SKM-1 (cell line): ENCODE results near the gene THUMPD1.
"Not testable (repeated sequence)": the region's sequence is repeated elsewhere in the genome, so short reads cannot be mapped to it uniquely, and the experiment has no call there.

Experiments used
- DNase-seq: peaks from one replicate; lab custom pipeline; 2025; ENCODE audit not compliant: unreplicated experiment; lab: John Stamatoyannopoulos, UW

The THUMPD1 gene, protein sequence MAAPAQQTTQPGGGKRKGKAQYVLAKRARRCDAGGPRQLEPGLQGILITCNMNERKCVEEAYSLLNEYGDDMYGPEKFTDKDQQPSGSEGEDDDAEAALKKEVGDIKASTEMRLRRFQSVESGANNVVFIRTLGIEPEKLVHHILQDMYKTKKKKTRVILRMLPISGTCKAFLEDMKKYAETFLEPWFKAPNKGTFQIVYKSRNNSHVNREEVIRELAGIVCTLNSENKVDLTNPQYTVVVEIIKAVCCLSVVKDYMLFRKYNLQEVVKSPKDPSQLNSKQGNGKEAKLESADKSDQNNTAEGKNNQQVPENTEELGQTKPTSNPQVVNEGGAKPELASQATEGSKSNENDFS

DNA sequence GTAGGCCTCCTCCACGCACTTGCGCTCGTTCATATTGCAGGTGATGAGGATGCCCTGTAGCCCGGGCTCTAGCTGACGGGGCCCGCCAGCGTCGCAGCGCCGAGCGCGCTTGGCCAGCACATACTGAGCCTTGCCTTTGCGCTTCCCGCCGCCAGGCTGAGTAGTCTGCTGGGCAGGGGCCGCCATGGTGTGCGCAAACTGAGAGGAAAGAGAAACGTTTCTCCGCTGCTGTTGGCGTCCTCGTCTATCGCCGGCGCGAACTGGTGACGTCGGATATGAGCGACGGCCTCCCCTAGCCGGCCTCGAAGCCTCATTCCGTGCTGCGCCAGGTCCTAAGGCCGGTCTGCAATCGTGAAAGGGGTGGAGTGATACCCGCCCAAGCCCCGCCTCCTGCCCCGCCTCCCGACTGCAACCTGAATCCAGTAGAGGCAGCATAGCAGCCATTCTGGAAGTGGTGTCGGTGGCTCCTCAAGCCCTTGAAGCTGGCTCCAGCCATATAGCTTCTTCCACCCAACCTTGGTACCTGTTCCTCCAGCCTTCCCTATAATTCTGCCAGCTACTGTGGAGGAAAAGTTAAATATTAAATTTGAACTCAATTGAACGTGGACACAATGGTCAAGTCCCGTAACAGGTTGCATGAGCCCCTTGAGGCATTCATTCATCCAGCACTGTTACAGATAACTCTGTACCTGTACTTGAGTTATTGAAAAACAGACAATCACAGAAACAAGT lies at the start of gene THUMPD1:
Gene THUMPD1 (minus strand): TSS at position 265 of the 732 bp plus-strand sequence. CDS start 79 bp downstream, at position 186.
- peak; percentile 80 for DNase-seq

DNA sequence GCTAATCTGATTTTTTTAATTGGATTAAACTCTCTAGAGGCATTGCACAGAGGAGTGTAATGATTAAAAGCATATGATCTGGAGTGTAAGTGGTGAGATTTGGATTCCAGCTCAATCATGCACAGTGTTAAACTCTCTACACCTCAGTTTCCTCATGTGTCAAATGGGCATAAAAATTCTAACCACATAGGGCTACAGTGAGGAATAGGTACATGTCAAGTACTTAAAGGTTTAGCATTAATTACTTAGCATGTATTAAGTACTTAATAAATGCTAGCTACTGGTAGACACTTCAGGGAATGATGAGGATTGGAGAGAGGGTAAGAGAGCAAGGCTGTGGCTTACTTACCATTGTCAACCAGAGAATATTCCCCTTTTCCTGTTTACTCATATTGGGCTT lies 47.5 kb upstream of the THUMPD1 start:
- DNase-seq: no peak

DNA sequence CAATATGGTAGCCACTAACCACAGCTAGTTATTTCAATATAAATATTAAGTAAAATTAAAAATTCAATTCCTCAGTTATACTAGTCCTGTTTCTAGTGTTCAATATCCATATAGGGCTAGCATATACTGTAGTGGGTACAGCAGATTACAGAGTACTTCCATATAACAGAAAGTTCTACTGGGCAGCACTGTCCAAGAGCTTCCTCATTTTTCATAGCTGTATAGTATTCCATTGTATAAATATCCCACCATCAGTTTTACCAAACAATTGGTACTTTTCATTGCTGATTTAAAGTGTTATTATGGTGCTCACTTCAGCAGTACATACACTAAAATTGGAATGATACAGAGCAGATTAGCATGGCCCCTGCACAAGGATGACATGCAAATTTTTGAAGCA lies 42.6 kb upstream of the THUMPD1 start:
- no peak for DNase-seq

DNA sequence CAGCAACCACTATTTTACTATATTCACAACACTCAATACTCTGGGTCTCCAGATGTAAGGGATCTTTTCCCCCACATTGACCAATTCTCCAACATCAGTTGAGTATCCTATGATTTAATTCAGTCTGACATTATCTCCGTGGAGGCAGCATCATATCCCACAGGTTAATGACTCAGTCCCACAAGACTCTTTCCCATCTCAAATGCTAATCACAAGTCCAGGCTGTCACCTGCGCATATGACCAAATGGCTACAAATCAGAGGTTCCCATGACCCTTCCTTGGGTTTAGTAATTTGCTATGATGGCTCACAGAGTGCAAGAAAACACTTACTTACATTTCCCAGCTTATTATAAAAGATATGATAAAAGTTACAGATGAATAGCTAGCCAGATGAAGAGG lies 40.9 kb upstream of the THUMPD1 start:
- DNase-seq: no peak

DNA sequence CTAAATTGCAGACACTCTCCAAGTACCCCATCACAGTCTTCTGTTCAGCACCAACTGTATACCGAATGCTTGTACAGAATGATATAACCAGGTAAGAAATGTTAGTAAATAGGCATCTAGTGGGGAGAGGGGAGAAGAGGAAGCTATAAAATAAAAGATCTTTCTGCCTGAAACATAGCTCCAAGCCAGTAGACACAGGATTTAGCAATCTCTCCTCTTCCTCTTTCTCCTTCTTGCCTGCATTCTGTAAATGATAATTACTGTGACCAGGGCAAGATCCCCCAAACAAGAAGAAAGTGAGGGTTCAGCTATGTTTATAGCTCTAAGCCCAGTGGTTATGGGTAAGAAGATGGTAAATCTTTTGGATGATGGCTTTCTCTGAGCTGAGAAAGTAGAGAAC lies 40.1 kb upstream of the THUMPD1 start:
- peak; percentile 71 for DNase-seq

DNA sequence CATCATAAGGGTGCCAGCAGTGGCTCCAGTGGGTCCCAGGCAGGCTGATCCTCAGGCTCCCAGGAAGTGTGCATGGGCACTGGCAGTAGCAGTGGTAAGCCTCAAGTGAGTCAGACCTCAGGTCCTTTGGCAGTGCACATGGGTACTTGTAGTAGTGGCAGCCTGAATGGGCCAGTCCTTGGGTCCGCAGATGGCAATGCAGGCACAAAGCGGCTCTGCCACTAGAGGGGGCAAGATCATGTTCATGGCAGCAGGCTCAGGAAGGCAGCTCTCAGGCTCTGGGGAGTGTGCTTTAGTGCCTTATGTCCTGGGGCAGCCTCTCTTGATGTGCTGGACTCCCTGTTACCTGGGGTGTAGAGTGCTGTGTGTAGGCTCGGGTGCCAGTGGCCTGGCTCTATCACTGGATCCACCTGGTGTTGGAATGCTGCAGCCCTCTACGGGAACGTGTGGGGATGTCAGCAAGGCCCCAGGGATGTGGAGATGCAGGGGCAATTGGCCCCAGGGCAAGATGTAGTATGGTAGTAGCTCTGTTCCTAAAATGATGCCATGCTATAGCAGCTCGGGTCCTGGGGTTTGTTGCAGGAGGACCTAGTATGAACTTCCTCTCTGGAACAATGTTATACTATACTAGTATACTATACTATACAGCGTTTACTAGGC lies 33.2 kb upstream of the THUMPD1 start:
- DNase-seq: peak; percentile 18

DNA sequence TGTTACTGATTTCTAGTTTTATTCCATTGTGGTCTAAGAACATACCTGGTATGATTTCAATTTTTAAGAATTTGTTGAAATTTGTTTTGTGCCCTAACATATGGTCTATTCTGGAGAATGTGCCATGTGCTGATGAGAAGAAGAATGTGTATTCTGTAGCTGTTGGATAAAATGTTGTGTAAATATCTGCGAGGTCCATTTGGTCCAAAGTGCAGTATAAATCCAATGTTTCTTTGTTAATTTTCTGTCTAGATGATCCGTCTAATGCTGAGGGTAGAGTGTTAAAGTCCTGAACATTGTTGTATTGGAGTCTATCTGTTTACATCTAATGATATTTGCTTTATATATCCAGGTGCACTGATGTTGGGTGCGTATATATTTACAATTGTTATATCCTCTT lies 32.1 kb upstream of the THUMPD1 start:
- no peak for DNase-seq

DNA sequence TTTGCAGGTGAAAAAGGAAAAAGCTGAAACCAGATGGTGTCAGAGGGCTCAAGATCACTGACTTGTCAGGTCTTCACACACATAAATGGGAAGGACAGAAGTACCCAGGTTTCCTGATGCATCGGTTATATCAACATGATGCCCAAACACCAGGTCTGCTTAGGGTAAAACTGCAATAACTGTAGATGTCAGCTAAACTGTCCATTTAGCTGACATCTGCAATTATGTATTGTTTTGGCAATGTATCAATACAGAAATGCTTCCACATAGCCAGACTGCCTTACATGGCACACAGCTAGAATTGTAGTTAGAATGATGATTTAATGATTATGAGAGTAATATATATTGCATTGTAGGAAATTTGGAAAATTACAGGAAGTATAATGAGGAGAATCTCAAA lies 27.2 kb upstream of the THUMPD1 start:
- no peak for DNase-seq

DNA sequence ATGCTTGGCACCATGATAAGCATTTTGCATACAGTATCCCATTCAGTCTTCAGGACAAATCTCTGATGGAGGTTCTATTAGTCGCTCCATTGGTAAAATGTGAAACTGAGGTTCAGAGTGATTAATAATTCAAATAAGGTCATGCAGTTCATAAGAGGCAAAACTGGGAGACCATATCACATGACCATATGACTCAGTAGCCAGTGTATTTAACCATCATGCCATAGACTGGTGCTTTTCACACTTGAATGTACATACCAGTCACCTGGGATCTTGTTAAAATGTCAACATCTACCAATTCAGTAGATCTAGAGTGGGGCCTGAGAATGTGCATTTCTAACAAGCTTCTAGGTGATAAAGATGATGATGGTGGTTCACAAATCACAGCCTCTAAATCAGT lies 26.5 kb upstream of the THUMPD1 start:
- DNase-seq: no peak

DNA sequence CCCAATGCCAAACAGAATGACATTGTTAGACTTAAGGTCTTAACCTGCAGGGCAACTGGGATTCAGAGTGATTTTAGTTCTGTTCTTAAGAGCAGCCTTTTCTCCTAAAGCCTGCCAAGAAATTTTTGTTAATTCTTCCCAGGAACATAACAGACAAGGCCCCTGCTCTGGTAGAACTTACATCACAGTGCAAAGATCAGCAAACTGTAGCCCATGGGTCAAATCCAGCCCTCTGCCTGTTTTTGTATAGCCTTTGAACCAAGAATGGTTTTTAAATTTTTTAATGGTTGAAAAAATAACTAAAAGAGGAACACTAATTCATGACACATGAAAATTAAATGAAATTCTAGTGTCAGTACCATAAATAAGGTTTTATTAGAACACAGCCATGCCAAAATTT lies 26.0 kb upstream of the THUMPD1 start:
- DNase-seq: no peak

DNA sequence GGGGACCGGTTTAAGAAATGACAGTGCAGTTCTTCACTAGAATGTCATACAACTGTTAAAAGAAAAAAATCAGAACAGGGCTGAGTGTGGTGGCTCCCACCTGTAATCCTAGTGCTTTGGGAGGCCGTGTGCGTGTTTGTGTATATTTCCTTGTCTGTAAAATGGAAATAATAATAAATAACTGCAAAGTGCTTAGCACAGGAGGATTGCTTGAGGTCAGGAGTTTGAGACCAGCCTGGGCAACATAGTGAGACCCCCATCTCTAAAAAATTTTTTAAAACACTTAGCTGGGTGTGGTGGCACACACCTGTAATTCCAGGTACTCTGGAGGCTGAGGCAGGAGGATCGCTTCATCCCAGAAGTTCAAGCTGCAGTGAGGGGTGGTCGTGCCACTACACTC lies 24.7 kb upstream of the THUMPD1 start:
- no peak for DNase-seq

DNA sequence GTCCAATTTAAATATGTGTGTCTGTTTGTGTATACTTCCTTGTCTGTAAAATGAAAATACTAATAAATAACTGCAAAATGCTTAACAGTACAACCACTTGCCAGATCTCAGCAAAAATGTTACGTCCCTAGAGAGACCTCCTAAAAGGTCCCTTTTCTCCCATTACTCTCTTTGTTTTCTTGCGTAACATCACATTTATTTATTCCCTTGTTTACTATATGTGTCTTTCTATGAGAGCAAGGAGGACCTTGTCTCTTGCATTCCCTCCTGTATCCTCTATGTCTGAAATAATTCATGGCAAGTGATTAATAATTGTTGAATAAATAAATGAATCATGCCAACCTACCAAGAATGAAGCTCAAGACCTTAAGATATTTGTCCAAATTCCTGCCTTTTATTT lies 24.1 kb upstream of the THUMPD1 start:
- DNase-seq: no peak

DNA sequence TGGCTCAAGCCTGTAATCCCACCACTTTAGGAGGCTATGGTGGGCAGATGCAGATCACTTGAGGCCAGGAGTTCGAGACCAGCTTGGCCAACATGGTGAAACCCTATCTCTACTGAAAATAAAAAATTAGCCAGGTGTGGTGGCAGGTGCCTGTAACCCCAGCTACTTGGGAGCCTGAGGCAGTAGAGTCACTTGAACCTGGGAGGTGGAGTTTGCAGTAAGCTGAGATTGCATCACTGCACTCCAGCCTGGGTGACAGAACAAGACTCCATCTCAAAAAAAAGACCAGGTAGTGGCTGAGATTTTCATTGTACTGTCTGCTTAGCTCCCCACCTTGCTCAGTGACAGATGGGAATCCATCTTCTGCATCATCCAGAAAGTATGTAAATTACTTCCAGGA lies 22.8 kb upstream of the THUMPD1 start:
- not testable (repeated sequence) for DNase-seq

DNA sequence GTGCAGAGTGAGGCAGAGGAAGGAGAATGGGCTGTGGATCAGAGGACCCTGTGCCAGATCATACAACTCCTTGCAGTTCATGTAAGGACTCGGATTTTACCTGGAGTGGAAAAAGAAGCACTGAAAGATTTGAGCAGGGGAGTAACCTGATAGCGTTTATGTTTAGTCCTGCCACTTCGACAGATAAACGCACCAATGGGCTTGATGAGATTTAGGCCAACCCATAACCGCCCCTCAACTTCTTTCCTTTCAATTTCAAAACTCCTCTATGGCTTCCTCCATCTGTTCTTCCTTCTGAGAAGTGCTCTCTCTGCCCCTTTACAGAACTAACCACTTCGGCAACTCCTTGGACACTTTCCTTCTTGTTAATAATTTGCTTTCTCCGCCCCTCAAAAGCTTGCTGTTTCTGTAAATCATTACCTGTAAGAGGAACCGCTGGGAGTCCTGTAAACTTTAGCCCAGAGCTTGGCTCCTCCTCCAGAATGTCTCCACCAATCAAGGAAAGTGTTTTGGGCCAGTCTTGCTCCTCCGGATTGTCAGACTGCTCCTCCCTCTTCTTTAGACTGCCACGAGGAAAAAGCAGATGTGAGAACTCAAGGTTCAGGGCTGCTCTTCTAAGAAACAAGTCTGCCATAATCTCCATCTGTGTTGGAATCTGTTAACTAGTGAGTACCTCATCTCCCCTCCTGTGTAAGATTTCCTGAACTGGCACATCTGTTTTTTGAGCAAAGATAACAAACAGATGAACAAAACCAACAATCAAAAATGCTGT lies 22.0 kb upstream of the THUMPD1 start, which contains the start of gene ACSM3:
Gene ACSM3 (plus strand): TSS at position 554 of the 772 bp plus-strand sequence. CDS start 6,021 bp downstream, outside the sequence.
- no peak for DNase-seq

DNA sequence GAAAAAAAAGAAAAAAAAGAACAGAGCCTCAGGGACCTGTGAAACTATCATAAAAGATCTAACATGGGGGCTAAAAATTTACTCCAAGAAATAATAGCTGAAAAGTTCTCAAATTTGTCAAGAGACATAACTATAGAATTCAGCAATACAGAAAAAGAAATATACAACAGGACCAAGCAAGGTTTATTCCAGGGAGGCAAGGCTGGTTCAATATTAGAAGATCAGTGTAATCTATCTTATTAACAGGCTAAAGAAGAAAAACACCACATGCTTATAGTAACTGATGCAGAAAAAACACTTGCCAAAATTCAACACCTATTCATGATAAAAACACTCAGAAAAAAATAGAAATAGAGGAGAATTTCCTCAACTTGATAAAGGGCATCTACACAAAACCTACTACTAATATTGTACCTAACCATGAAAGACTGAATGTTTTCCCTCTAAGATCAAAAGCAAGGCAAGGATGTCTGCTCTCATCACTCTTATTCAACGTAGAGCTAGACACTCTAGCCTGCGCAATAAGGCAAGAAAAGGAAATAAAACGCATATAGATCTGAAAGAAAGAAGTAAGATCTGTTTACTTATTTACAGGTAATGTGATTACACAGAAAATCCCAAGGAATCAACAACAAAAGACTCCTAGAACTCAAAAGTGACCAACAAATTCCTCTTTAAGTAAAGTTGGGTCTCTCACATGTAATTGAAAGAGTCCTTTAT lies 20.9 kb upstream of the THUMPD1 start:
- no peak for DNase-seq

DNA sequence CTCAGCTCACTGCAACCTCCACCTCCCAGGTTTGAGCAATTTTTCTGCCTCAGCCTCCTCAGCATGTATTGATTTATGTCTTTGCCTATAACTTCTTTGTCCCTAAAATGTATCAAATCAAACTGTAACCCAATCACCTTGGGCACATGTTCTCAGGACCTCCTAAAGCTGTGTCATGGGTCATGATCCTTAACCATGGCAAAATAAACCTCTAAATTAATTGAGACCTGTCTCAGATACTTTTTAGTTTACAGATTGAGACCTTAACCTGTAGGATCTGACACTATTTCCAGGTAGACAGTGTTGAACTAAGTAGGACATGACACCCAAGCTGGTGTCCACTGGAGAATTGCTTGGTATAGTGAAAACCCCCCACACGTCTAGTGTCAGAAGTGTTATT lies 19.6 kb upstream of the THUMPD1 start:
- DNase-seq: no peak

DNA sequence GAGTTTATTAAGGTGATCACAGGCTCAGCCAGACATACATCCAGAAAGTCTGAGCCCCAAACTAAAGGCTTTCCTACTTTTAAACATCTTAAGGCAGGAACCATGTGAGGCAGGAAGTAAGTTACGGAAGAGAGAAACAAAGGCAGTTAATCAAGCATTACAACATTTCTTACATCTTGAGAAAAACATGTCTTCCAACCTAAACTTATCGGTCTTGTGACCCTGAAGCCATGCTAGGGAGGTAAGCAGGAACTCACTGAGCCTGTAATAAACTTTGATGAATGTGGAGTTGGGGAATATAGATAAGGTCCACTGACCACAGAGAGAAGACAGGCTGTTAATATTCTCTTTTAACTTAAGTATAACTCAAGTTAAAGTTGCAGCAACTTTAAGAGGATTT lies 18.7 kb upstream of the THUMPD1 start:
- no peak for DNase-seq

DNA sequence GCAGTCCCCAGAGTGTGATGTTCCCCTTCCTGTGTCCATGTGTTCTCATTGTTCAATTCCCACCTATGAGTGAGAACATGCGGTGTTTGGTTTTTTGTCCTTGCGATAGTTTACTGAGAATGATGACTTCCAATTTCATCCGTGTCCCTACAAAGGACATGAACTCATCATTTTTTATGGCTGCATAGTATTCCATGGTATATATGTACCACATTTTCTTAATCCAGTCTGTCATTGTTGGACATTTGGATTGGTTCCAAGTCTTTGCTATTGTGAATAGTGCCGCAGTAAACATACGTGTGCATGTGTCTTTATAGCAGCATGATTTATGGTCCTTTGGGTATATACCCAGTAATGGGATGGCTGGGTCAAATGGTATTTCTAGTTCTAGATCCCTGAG lies 14.2 kb upstream of the THUMPD1 start:
- DNase-seq: not testable (repeated sequence)

DNA sequence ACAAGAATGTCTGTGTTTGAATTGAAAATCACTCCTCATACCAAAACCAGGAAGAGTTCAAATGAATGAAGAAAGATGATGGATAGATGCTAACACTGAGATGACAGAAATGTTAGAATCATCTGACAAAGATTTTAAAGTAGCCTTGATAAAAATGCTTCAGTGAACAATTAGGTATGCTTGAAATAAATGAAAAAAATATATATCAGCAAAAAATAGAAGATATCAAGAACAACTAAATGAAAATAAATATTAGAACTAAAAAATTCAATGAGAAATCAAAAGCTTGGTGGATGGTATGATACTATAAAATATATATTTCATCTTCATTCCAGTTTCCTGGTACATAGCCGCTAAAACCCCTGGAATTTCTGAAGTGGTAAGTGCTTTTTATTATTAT lies 13.6 kb upstream of the THUMPD1 start:
- DNase-seq: no peak

DNA sequence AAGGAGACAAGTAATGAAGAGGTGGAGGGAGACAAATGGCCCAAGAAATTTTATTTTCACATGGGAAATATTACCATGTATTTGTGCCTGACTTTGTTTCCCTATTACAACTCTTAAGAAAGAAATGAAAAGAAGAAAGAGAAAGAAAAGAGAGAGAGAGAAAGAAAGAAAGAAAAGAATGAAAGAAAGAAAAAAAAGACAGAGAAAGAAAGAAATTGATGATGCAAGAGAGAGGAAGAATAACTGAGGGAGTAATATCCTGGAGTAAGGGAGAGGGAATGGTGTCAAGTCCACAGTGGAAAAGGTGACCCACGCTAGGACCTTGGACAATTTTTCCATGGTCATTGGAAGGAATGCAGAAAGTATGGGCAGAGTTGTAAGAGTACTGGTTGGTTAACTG lies 12.1 kb upstream of the THUMPD1 start:
- no peak for DNase-seq

DNA sequence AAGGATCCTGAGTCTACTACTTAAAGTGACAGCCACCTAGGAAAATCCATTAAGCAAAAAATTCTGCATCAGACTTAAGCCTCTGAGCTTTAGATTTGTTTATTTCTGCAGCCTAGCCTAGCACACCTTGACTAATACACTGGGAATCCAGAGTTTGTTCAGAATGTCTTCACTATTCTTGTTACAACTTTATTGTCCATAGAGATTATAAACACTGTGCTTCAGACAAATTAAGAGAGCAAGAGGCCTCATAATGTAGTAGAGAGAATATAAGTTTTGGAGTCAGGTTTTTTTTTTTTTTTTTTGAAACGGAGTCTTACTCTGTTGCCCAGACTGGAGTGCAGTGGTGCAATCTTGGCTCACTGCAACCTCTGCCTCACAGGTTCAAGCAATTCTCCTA lies 8.9 kb upstream of the THUMPD1 start:
- no peak for DNase-seq
